Ectodermal cell (in vitro differentiated cells): Measurements from ENCODE around the gene INTS1.
"Not testable (repeated sequence)": the region's sequence is repeated elsewhere in the genome, so short reads cannot be mapped to it uniquely, and the experiment has no call there.

Experiments
- H3K27ac ChIP-seq: 2 replicates; pipeline ENCODE4 v1.7.0; 2013; ENCODE audit warnings: mild to moderate bottlenecking, low read depth, low read length; ENCODE audit not compliant: insufficient read depth, poor library complexity, severe bottlenecking
- H3K27me3 ChIP-seq: 2 replicates; pipeline ENCODE4 v1.7.0; 2013; ENCODE audit warnings: mild to moderate bottlenecking, low read length; ENCODE audit not compliant: insufficient read depth, control insufficient read depth, poor library complexity, severe bottlenecking
- H3K36me3 ChIP-seq: one replicate; pipeline ENCODE4 v1.7.0; 2013; ENCODE audit warnings: low read length; ENCODE audit not compliant: control insufficient read depth, insufficient read depth
- H3K4me1 ChIP-seq: one replicate; pipeline ENCODE4 v1.7.0; 2013; ENCODE audit warnings: low read length; ENCODE audit not compliant: control insufficient read depth, insufficient read depth
- H3K4me3 ChIP-seq: 2 replicates; pipeline ENCODE4 v1.7.0; 2013; ENCODE audit warnings: low read depth, low read length, control low read depth; ENCODE audit not compliant: insufficient read depth
- H3K9me3 ChIP-seq: 2 replicates; pipeline ENCODE4 v1.7.0; 2013; ENCODE audit warnings: mild to moderate bottlenecking, low read length, moderate library complexity; ENCODE audit not compliant: control insufficient read depth
- WGBS, 2 experiments: methylation state at CpG; one replicate each; pipeline ENCODE4 v1.1.7; 2013; ENCODE audit warnings: missing lambda C conversion rate in 2 of 2; 5-methylcytosine and 5-hydroxymethylcytosine counted together

INTS1 gene

GRCh38 chr7:1447112-1447511 is 57.1 kb downstream of the INTS1 start:
- H3K4me1 ChIP-seq, result peaks cover 2% of the 10 kb centered on the region
- no peak overlapping the region for H3K4me3 ChIP-seq
- H3K9me3 ChIP-seq, result no peaks in the 10 kb centered on the region
- no peaks in the 10 kb centered on the region for H3K27me3 ChIP-seq
- WGBS, 2 experiments, result 91 to 93% methylated on average over 11 of the region's 11 CpGs
- no peak overlapping the region for H3K27ac ChIP-seq
- H3K36me3 ChIP-seq, result no peaks in the 10 kb centered on the region

- Histone ChIP-seq H3K27ac (no peak overlapping the region), H3K36me3 (no peaks in the 10 kb centered on the region), H3K4me3 (no peak overlapping the region), H3K9me3 (no peaks in the 10 kb centered on the region), H3K4me1 (no peaks in the 10 kb centered on the region), H3K27me3 (no peaks in the 10 kb centered on the region)
- 77 to 80% methylated on average over 17 of the region's 17 CpGs for WGBS, 2 experiments
Measured at GRCh38 chr7:1446620-1447032, 57.6 kb downstream of the INTS1 start.

GRCh38 chr7:1446026-1446425 is 58.2 kb downstream of the INTS1 start:
- H3K27ac ChIP-seq, H3K4me1 ChIP-seq, H3K36me3 ChIP-seq, H3K4me3 ChIP-seq, H3K9me3 ChIP-seq, H3K27me3 ChIP-seq: not testable (repeated sequence)
- WGBS, 2 experiments, result 90 to 91% methylated on average over 2 to 4 of the region's 5 CpGs

GRCh38 chr7:1445341-1445740 is 58.8 kb downstream of the INTS1 start:
- H3K27ac ChIP-seq, result no peak overlapping the region
- WGBS, 2 experiments, result 93 to 94% methylated on average over 21 of the region's 21 CpGs
- H3K9me3 ChIP-seq, result no peaks in the 10 kb centered on the region
- no peaks in the 10 kb centered on the region for H3K36me3 ChIP-seq
- no peak overlapping the region for H3K4me3 ChIP-seq
- H3K27me3 ChIP-seq, result no peaks in the 10 kb centered on the region
- H3K4me1 ChIP-seq, result no peaks in the 10 kb centered on the region

GRCh38 chr7:1444925-1445322 is 59.3 kb downstream of the INTS1 start:
- WGBS, 2 experiments, result 90 to 91% methylated on average over 24 of the region's 24 CpGs
- no peaks in the 10 kb centered on the region for H3K36me3 ChIP-seq
- H3K27ac ChIP-seq, result no peak overlapping the region
- no peaks in the 10 kb centered on the region for H3K4me1 ChIP-seq
- H3K4me3 ChIP-seq, result no peak overlapping the region
- no peaks in the 10 kb centered on the region for H3K27me3 ChIP-seq
- H3K9me3 ChIP-seq, result no peaks in the 10 kb centered on the region

- H3K4me1 ChIP-seq, result no peaks in the 10 kb centered on the region
- no peaks in the 10 kb centered on the region for H3K27me3 ChIP-seq
- no peak overlapping the region for H3K27ac ChIP-seq
- no peaks in the 10 kb centered on the region for H3K9me3 ChIP-seq
- WGBS, 2 experiments, result 91 to 93% methylated on average over 45 of the region's 45 CpGs
- no peak overlapping the region for H3K4me3 ChIP-seq
- no peaks in the 10 kb centered on the region for H3K36me3 ChIP-seq
Measured at GRCh38 chr7:1444214-1444924, 59.8 kb downstream of the INTS1 start.

GRCh38 chr7:1443587-1444200 is 60.5 kb downstream of the INTS1 start:
- H3K4me3 ChIP-seq, H3K9me3 ChIP-seq, H3K36me3 ChIP-seq, H3K4me1 ChIP-seq, H3K27me3 ChIP-seq, H3K27ac ChIP-seq: not testable (repeated sequence)
- WGBS, 2 experiments, result 94 to 95% methylated on average over 17 to 19 of the region's 42 CpGs

- no peaks in the 10 kb centered on the region for H3K36me3 ChIP-seq
- H3K27ac ChIP-seq, result no peak overlapping the region
- no peaks in the 10 kb centered on the region for H3K27me3 ChIP-seq
- H3K9me3 ChIP-seq, result no peaks in the 10 kb centered on the region
- H3K4me1 ChIP-seq, result no peaks in the 10 kb centered on the region
- WGBS, 2 experiments, result 87 to 91% methylated on average over 18 to 20 of the region's 20 CpGs
- no peak overlapping the region for H3K4me3 ChIP-seq
Measured at GRCh38 chr7:1442355-1443124, 61.6 kb downstream of the INTS1 start.

- 90 to 91% methylated on average over 41 of the region's 41 CpGs for WGBS, 2 experiments
- Histone ChIP-seq H3K27me3 (no peaks in the 10 kb centered on the region), H3K36me3 (no peaks in the 10 kb centered on the region), H3K4me3 (no peak overlapping the region), H3K27ac (no peak overlapping the region), H3K9me3 (no peaks in the 10 kb centered on the region), H3K4me1 (no peaks in the 10 kb centered on the region)
Measured at GRCh38 chr7:1441615-1442354, 62.4 kb downstream of the INTS1 start.

- no peaks in the 10 kb centered on the region for H3K4me1 ChIP-seq
- H3K36me3 ChIP-seq, result no peaks in the 10 kb centered on the region
- WGBS, 2 experiments, result 96% methylated on average over 10 of the region's 10 CpGs
- H3K9me3 ChIP-seq, result no peaks in the 10 kb centered on the region
- H3K27me3 ChIP-seq, result no peaks in the 10 kb centered on the region
- H3K4me3 ChIP-seq, result no peak overlapping the region
- H3K27ac ChIP-seq, result no peak overlapping the region
Measured at GRCh38 chr7:1440620-1441019, 63.6 kb downstream of the INTS1 start.
